Neural progenitor cell (in vitro differentiated cells): Measurements from ENCODE around the gene MFN1.

Experiments used
- EZH2 ChIP-seq: fragments of 200-600 bp; sonication (generic); IDR thresholded peaks from 2 replicates; pipeline ENCODE4 v1.6.1; 2017; ENCODE audit warnings: antibody characterized with exemption, mild to moderate bottlenecking, moderate library complexity
- TF ChIP-seq, protein P1 (sequence below): fragments of 200-600 bp; sonication (generic); IDR thresholded peaks from 2 replicates; pipeline ENCODE4 v1.5.1; 2017; ENCODE audit warnings: antibody characterized with exemption, mild to moderate bottlenecking

DNA sequence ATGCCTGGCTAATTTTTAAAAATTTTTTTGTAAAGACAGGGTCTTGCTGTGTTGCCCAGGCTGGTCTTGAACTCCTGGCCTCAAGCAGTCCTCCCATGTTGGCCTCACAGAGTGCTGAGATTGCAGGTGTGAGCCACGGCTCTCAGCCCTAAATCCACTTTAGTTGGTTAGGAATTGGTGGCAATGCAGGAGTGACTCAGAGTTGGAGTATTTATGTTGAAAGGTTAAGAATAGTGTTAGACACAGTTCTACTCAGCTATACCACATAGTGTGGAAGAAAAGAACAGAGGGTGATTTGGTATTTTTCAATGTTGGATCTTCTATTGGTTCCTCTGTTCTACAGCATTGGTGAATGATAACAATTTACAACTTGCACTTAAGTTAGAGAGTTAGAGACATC, 17.1 kb upstream of the MFN1 start:
- TF ChIP-seq, protein P1, sequence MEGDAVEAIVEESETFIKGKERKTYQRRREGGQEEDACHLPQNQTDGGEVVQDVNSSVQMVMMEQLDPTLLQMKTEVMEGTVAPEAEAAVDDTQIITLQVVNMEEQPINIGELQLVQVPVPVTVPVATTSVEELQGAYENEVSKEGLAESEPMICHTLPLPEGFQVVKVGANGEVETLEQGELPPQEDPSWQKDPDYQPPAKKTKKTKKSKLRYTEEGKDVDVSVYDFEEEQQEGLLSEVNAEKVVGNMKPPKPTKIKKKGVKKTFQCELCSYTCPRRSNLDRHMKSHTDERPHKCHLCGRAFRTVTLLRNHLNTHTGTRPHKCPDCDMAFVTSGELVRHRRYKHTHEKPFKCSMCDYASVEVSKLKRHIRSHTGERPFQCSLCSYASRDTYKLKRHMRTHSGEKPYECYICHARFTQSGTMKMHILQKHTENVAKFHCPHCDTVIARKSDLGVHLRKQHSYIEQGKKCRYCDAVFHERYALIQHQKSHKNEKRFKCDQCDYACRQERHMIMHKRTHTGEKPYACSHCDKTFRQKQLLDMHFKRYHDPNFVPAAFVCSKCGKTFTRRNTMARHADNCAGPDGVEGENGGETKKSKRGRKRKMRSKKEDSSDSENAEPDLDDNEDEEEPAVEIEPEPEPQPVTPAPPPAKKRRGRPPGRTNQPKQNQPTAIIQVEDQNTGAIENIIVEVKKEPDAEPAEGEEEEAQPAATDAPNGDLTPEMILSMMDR: no peak
- no peak for TF ChIP-seq EZH2
